B cell (primary cell): Measurements from ENCODE around the gene MLIP. TPM values are rescaled to one million over a fixed set of nuclear protein-coding genes. Genes with fewer than 3 reads are reported as not detected.

Source experiments
- ATAC-seq: fragments of 200-7000 bp; cut with Tn5 transposase; one replicate; pipeline ENCODE4 v1.10.0; 2021; ENCODE audit warnings: low read depth, mild to moderate bottlenecking, moderate number of reproducible peaks, moderate library complexity
- CTCF ChIA-PET: fragments of 350-600 bp; sonication (Branson Sonifier 250); formaldehyde crosslinking; loops from one replicate; lab custom pipeline; 2021; ENCODE audit warnings: antibody characterized with exemption, inconsistent platforms; lab: Charles Lee
- POLR2A ChIA-PET: fragments of 350-600 bp; sonication (Branson Sonifier 250); formaldehyde crosslinking; loops from one replicate; lab custom pipeline; 2021; ENCODE audit warnings: antibody characterized with exemption; lab: Charles Lee
- DNase-seq: peaks from one replicate; pipeline ENCODE4 v3.0.0; 2013
- H2AFZ ChIP-seq: 2 replicates; pipeline ENCODE4 v1.6.1; 2012; ENCODE audit warnings: mild to moderate bottlenecking, low read depth, low read length; ENCODE audit not compliant: insufficient read depth, poor library complexity, severe bottlenecking
- H3K27ac ChIP-seq, 2 donors: 1 replicate in 1 of 2; 2 replicates in 1 of 2; pipeline ENCODE4 v1.5.1; 2012 to 2013; ENCODE audit warnings: low read length in 2 of 2, mild to moderate bottlenecking in 2 of 2, moderate library complexity in 1 of 2
- H3K27me3 ChIP-seq, 4 experiments: fragments of 200-600 bp in 1 of 4; sonication (generic) in 1 of 4; replicated peaks in 1 of 4; 1 replicate in 2 of 4; 2 replicates in 2 of 4; pipeline versions ENCODE4 v1.6.1 to v1.7.0; 2013 to 2016; ENCODE audit warnings: low read length in 3 of 4, mild to moderate bottlenecking in 2 of 4, mixed read lengths in 1 of 4, moderate library complexity in 1 of 4; ENCODE audit not compliant: insufficient read depth in 4 of 4, control insufficient read depth in 3 of 4; ENCODE audit errors: control extremely low read depth in 1 of 4
- H3K36me3 ChIP-seq, 2 experiments: replicated peaks in 1 of 2; 1 replicate in 1 of 2; 2 replicates in 1 of 2; pipeline versions ENCODE4 v1.6.1 to v1.7.1; 2013; ENCODE audit warnings: low read length in 1 of 2; ENCODE audit not compliant: insufficient read depth in 2 of 2, control insufficient read depth in 1 of 2; ENCODE audit errors: control extremely low read depth in 1 of 2, extremely low read depth in 1 of 2
- H3K4me1 ChIP-seq, 2 donors: fragments of 200-600 bp in 1 of 2; sonication (generic) in 1 of 2; 1 replicate in 1 of 2; 2 replicates in 1 of 2; pipeline versions ENCODE4 v1.5.1 to v1.6.1; 2013 to 2017; ENCODE audit warnings: low read length in 2 of 2; ENCODE audit not compliant: control insufficient read depth in 2 of 2, insufficient read depth in 2 of 2
- H3K4me2 ChIP-seq: replicated peaks from 2 replicates; pipeline ENCODE3; 2012; ENCODE audit warnings: mild to moderate bottlenecking, low read depth, low read length; ENCODE audit not compliant: poor library complexity, severe bottlenecking
- H3K4me3 ChIP-seq, 5 experiments: fragments of 200-600 bp in 1 of 5; sonication (generic) in 1 of 5; 1 replicate in 3 of 5; 2 replicates in 2 of 5; pipeline versions ENCODE4 v1.5.1 to v1.7.0; 2011 to 2016; ENCODE audit warnings: low read length in 4 of 5, mild to moderate bottlenecking in 4 of 5, low read depth in 2 of 5, control low read depth in 1 of 5, moderate library complexity in 1 of 5; ENCODE audit not compliant: insufficient read depth in 1 of 5; ENCODE audit errors: control extremely low read depth in 1 of 5, extremely low read depth in 1 of 5
- H3K79me2 ChIP-seq: fragments of 200-600 bp; sonication (generic); one replicate; pipeline ENCODE4 v1.6.0; 2016; ENCODE audit warnings: low read length; ENCODE audit not compliant: control insufficient read depth, insufficient read depth
- H3K9ac ChIP-seq: fragments of 200-600 bp; sonication (generic); 2 replicates; pipeline ENCODE4 v1.6.1; 2017; ENCODE audit warnings: mild to moderate bottlenecking, low read length, moderate library complexity
- H3K9me3 ChIP-seq, 3 donors: one replicate each; pipeline versions ENCODE4 v1.6.1 to v1.7.1; 2013; ENCODE audit warnings: low read length in 2 of 3; ENCODE audit not compliant: control insufficient read depth in 2 of 3, insufficient read depth in 1 of 3; ENCODE audit errors: control extremely low read depth in 1 of 3
- H4K20me1 ChIP-seq: 2 replicates; pipeline ENCODE4 v1.6.0; 2012; ENCODE audit warnings: mild to moderate bottlenecking, low read length; ENCODE audit not compliant: insufficient read depth, control insufficient read depth, poor library complexity, severe bottlenecking
- H3K27ac Mint-ChIP-seq: one replicate; pipeline ENCODE4 v1.8.0; 2021; ENCODE audit warnings: mixed read lengths
- H3K27me3 Mint-ChIP-seq: one replicate; pipeline ENCODE4 v1.8.0; 2021; ENCODE audit warnings: mixed read lengths
- H3K4me1 Mint-ChIP-seq: one replicate; pipeline ENCODE4 v1.8.0; 2021; ENCODE audit warnings: mixed read lengths
- H3K4me3 Mint-ChIP-seq: one replicate; pipeline ENCODE4 v1.8.0; 2021; ENCODE audit warnings: mixed read lengths
- H3K9me3 Mint-ChIP-seq: one replicate; pipeline ENCODE4 v1.8.0; 2022; ENCODE audit warnings: mixed read lengths; ENCODE audit not compliant: insufficient read depth
- CTCF ChIP-seq: fragments of 200-600 bp; IDR thresholded peaks from one replicate; pipeline ENCODE4 v1.8.0; 2022; ENCODE audit warnings: antibody characterized with exemption, mild to moderate bottlenecking
- EZH2 ChIP-seq: IDR thresholded peaks from 2 replicates; pipeline ENCODE4 v1.6.1; 2012; ENCODE audit warnings: borderline replicate concordance, low read depth, mild to moderate bottlenecking, moderate library complexity, low read length; ENCODE audit not compliant: insufficient read depth, poor library complexity, severe bottlenecking
- WGBS: methylation state at CpG from one replicate; pipeline ENCODE4 v1.1.5; 2013; ENCODE audit warnings: missing lambda C conversion rate; ENCODE audit not compliant: insufficient coverage; 5-methylcytosine and 5-hydroxymethylcytosine counted together
- intact Hi-C: fragments of 100-400 bp; cut with micrococcal nuclease; formaldehyde crosslinking; loops from one replicate; pipeline ENCODE4 v1.10.0; 2022
- polyA plus RNA-seq: library from polyadenylated mRNA; depleted of rRNA; stranded (reverse); fragments of >200 nt; gene quantifications from 2 replicates; pipeline ENCODE4 v1.2.3, GENCODE V29; 2012
- total RNA-seq, 2 donors: library from RNA; stranded (reverse); fragments of 120-200 nt in 1 of 2; gene quantifications; 1 replicate in 1 of 2; 2 replicates in 1 of 2; pipeline versions ENCODE4 v1.2.3 to v1.2.4, GENCODE V29; 2013 to 2022

The MLIP gene
- total and polyA plus RNA-seq, 2 donors (not counting 1 experiment from before 2014, with no cell fraction given), result not detected

- Histone ChIP-seq H4K20me1 (no peaks in the 10 kb centered on the region), H3K4me2 (no peak overlapping the region), H3K4me1 (no peaks in the 10 kb centered on the region), H3K27me3 (no peaks in the 10 kb centered on the region), H3K36me3 (no peaks in the 10 kb centered on the region), H2AFZ (no peak overlapping the region), H3K9ac (no peak overlapping the region), H3K4me3 (no peak overlapping the region), H3K79me2 (no peaks in the 10 kb centered on the region), H3K9me3 (no peaks in the 10 kb centered on the region), H3K27ac (no peak overlapping the region)
- H3K4me1 Mint-ChIP-seq, result no peaks in the 10 kb centered on the region
- ATAC-seq, result no peak
- no peak overlapping the region for H3K27ac Mint-ChIP-seq
- H3K4me3 Mint-ChIP-seq, result no peak overlapping the region
- CTCF ChIA-PET, result no interaction called here
- intact Hi-C loops, result no loop called here
- DNase-seq, result no peak
- WGBS, result 73% methylated on average over 1 of the region's 1 CpG
- H3K9me3 Mint-ChIP-seq, result no peaks in the 10 kb centered on the region
- TF ChIP-seq CTCF (no peak), EZH2 (no peak)
- no peaks in the 10 kb centered on the region for H3K27me3 Mint-ChIP-seq
- POLR2A ChIA-PET, result no interaction called here
Measured at GRCh38 chr6:54086439-54086838, 24.8 kb upstream of the MLIP start.

- intact Hi-C loops, result no loop called here
- Mint-ChIP-seq H3K4me3 (no peak overlapping the region), H3K27ac (no peak overlapping the region), H3K4me1 (no peaks in the 10 kb centered on the region), H3K27me3 (no peaks in the 10 kb centered on the region), H3K9me3 (no peaks in the 10 kb centered on the region)
- H2AFZ ChIP-seq, result no peak overlapping the region
- H4K20me1 ChIP-seq, result no peaks in the 10 kb centered on the region
- ATAC-seq, result no peak
- H3K36me3 ChIP-seq, result no peaks in the 10 kb centered on the region
- no peaks in the 10 kb centered on the region for H3K9me3 ChIP-seq
- ChIA-PET CTCF (no interaction called here), POLR2A (no interaction called here)
- no peak overlapping the region for H3K4me3 ChIP-seq
- TF ChIP-seq EZH2, result no peak
- no peak for TF ChIP-seq CTCF
- no peaks in the 10 kb centered on the region for H3K4me1 ChIP-seq
- DNase-seq, result no peak
- H3K27me3 ChIP-seq, result no peaks in the 10 kb centered on the region
- H3K27ac ChIP-seq, result no peak overlapping the region
- no peak overlapping the region for H3K9ac ChIP-seq
- H3K4me2 ChIP-seq, result no peak overlapping the region
- H3K79me2 ChIP-seq, result no peaks in the 10 kb centered on the region
- WGBS, result 71% methylated on average over 1 of the region's 2 CpGs
Measured at GRCh38 chr6:54087721-54088120, 23.5 kb upstream of the MLIP start.
